HG02885 (cell line): Measurements from ENCODE around the gene TOMM20.
"Not testable (repeated sequence)": the region's sequence is repeated elsewhere in the genome, so short reads cannot be mapped to it uniquely, and the experiment has no call there.

ENCODE experiments used
- ATAC-seq: cut with Tn5 transposase; IDR thresholded peaks from one replicate; pipeline ENCODE4 v1.9.1; 2021; ENCODE audit warnings: mild to moderate bottlenecking; ENCODE audit not compliant: unreplicated experiment, poor library complexity

TOMM20 gene

GRCh38 chr1:235128456-235129328 lies at the start of gene TOMM20:
Gene TOMM20, minus strand, starts transcription at chr1:235128837. Its CDS starts 122 bp downstream, at chr1:235128715.
- peak; percentile 95 for ATAC-seq

- no peak for ATAC-seq
Observed at GRCh38 chr1:235176486-235176885, 47.8 kb upstream of the TOMM20 start.

- ATAC-seq: no peak
Observed at GRCh38 chr1:235169986-235170385, 41.3 kb upstream of the TOMM20 start.

DNA sequence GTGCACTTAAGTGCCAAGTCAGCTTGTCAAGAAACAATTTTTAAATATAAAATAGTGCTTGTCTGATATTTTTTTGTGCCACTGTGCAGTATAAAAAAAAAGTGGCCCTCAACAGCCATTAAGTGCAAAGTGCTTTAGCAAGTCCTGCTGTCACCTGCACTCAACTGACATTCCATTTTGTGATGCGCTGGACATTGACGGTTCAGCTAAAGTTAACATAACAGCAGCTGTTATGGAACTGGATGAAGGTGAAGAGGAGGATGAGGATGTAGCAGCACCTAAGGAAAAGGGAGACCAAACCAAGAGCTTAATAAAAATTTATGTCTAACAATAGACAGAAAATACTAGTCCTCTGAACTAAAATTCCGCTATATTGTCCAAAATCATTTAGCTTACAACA lies 39.7 kb upstream of the TOMM20 start:
- ATAC-seq: no peak

- ATAC-seq: no peak
Observed at GRCh38 chr1:235161685-235162327, 33.2 kb upstream of the TOMM20 start.

DNA sequence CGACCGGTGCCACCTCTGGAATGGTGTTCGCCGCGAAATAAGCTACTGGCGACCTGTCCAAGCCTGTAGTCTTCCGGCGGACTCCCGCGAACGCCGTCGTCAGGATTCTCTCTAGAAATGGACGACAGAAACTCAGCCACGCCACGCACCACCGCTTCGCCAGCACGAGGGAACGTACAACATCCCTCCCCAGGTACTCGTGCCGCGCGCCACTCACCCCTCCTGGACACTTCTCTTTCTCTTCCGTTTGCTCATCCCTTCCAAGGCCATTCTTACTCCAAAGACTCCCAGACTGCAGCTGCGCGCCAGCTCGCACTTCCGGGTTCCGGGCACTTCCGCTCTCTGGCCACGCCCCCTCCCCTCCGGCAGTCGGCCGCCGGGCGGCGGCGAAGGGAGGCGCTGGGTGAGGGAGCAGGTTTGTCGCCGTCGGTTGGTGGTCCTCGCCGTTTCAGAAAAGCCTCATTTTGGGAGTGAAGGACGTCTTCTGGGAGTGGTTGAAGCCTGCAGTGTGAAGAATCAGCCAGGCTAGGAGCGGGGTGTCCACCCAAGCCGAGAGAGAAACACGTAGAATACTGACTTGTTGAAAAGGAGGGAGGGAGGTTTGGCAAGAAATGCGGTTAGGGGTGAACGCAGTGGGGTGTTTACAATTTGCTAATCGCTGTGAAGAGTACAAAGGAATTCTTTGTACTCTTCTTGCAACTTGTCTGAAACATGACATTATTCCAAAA lies 32.5 kb upstream of the TOMM20 start, which contains the start of gene RBM34:
RBM34 (minus strand) TSS at position 294 of the 728 bp plus-strand sequence; CDS start at position 270, 24 bp downstream.
- peak; percentile 97 for ATAC-seq

- peak; percentile 35 for ATAC-seq
Observed at GRCh38 chr1:235160383-235160956, 31.8 kb upstream of the TOMM20 start.

- not testable (repeated sequence) for ATAC-seq
Observed at GRCh38 chr1:235159930-235160329, 31.3 kb upstream of the TOMM20 start.

DNA sequence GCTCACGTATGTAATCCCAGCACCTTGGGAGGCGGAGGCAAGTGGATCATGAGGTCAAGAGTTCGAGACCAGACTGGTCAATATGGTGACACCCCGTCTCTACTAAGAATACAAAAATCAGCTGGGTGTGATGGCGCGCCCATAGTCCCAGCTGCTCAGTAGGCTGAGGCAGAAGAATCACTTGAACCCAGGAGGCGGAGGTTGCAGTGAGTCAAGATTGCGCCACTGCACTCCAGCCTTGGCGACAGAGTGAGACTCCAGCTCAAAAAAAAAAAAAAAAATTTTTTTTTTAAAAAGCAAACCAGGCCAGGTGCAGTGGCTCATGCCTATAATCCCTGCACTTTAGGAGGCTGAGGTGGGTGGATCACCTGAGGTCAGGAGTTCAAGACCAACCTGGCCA lies 30.6 kb upstream of the TOMM20 start:
- ATAC-seq: not testable (repeated sequence)

DNA sequence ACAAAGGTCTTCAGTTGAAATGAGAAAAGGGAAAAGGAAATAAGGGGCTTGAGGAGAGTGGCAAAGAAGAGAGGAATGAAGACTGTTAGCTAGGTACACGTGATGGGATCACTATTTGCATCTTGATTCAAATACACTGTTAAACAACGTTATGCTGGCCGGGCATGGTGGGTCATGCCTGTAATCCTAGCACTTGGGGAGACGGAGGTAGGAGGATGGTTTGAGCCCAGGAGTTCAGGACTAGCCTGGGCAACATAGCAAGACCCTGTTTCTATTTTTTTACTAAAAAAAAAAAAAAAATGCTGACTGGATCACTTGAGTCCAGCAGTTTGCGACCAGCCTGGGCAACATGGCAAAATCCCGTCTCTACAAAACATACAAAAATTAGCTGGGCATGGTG lies 30.0 kb upstream of the TOMM20 start:
- ATAC-seq: no peak

GRCh38 chr1:235157150-235157549 lies 28.5 kb upstream of the TOMM20 start:
- ATAC-seq: no peak

GRCh38 chr1:235156740-235157139 lies 28.1 kb upstream of the TOMM20 start:
- ATAC-seq: no peak

DNA sequence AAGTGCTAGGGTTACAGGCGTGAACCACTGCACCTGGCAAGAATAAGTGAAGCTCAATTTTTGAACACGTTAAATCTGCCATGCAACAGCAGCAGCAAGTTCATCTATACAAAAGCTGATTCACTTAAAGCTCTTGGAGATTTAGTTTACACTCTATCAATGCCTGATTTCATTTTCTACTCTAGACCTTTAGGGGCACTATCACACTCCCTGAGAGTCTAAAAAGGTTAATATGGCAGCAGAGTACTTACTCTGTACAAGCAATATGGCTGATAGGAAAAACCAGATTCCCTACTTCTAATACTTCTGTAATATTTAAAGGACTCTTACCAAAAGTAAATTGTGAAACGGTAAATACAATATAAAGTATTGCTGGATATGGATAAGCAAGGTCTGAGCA lies 27.6 kb upstream of the TOMM20 start:
- no peak for ATAC-seq

DNA sequence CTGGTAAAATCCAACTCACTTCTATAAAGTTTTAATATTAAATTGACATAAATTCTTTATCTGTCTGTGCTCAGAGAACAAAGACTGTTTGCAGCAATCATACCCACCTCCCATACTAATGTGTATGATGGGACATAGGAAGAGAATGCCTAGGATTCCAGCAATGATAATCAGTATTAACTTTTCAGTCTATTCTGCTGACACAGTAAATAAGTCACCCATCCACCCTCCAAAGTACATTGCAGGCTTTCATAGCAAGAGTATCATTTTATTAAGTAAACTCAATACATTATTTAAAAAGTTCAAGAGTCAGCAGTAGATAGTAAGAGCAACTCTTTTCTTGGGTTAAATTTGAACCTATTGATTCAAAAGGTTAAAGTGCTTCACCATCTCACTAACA lies 23.6 kb upstream of the TOMM20 start:
- no peak for ATAC-seq

GRCh38 chr1:235151033-235151432 lies 22.4 kb upstream of the TOMM20 start:
- ATAC-seq: no peak

DNA sequence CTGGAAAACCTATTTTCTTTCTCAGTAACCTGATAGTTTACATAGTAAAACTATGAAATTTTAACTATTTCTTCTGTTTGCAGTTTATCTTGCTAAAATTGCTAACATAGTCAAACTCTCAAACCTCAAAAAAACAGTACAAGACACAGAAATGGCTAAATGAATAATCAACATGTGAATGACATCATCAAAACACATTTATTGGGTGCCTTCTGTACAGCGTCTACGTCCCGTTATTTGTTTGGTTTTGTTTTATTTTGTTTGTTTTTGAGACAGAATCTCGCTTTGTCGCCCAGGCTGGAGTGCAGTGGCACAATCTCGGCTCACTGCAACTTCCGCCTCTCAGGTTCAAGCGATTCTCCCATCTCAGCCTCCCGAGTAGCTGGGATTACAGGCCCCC lies 21.2 kb upstream of the TOMM20 start:
- ATAC-seq: no peak

DNA sequence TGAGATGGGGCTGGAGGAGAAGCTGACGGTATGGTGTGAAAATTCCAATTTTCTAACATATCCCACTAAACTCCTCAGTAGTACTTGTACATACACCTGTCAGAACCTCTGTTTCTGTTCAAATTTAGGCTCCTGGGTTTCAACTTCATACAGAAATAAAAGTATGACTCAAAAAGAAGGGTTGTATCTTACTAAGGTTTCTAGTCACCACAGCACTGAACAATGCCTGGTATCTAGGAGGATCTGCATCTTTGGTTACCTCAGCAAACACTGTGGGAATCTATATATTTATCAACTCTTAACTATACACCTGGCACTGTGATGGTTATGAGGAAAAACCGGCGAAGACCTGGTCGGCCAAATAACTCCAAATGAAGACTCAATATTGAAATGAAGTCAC lies 18.6 kb upstream of the TOMM20 start:
- no peak for ATAC-seq

DNA sequence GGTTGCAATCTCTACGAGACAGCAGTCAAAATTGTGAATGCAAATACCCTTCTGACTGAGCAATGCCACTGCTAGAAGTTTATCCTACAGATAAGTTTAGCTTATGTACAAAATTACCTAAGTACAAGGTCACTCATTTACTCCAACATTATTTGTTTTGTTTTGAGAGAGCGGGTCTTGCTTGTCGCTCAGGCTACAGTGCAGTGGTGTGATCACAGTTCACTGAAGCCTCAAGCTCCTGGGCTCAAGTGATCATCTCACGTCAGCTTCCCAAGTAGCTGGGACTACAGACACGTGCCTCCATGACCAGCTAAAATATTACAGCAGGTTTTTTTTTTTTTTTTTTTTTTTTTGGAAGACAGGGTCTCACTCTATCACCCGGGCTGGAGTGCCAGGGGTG lies 17.0 kb upstream of the TOMM20 start:
- ATAC-seq: no peak

GRCh38 chr1:235142991-235143390 lies 14.4 kb upstream of the TOMM20 start:
- ATAC-seq: no peak

GRCh38 chr1:235139315-235139714 lies 10.7 kb upstream of the TOMM20 start:
- no peak for ATAC-seq

DNA sequence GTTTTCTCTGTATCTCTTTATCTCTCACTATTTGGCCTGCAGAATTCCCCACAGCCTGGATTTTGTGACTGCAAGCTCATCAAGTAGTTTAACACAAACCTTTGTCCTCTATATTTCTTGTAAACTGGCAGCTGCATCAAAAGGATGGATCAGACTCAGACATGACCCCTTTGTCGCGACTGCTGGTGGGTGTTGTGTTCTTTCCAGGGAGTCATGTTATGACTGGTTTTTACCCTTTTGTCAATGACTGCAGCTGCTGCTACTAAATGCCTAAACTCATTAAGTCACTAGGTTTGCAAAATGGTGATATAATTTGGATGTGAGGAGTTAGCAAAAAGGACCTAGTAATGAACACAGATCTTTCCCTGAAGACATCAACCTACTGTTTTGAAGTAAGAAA lies 10.2 kb upstream of the TOMM20 start:
- no peak for ATAC-seq
